HUES48 (cell line): ENCODE data around the gene FKBP8.

Experiments used
- H3K27ac ChIP-seq: one replicate; pipeline ENCODE4 v1.7.0; 2013; ENCODE audit warnings: low read depth, low read length, inconsistent platforms
- H3K27me3 ChIP-seq: 2 replicates; pipeline ENCODE4 v1.6.1; 2013; ENCODE audit warnings: mild to moderate bottlenecking, low read length; ENCODE audit not compliant: control insufficient read depth, insufficient read depth
- H3K36me3 ChIP-seq: 2 replicates; pipeline ENCODE4 v1.6.1; 2013; ENCODE audit warnings: low read length; ENCODE audit not compliant: control insufficient read depth, insufficient read depth
- H3K4me1 ChIP-seq: 2 replicates; pipeline ENCODE4 v1.6.1; 2013; ENCODE audit warnings: mild to moderate bottlenecking, low read length; ENCODE audit not compliant: control insufficient read depth, insufficient read depth
- H3K4me3 ChIP-seq: 2 replicates; pipeline ENCODE4 v1.5.1; 2013; ENCODE audit warnings: mild to moderate bottlenecking, low read depth, low read length
- H3K9ac ChIP-seq: 2 replicates; pipeline ENCODE4 v1.6.1; 2013; ENCODE audit warnings: mild to moderate bottlenecking, low read depth, low read length, moderate library complexity
- H3K9me3 ChIP-seq: 2 replicates; pipeline ENCODE4 v1.6.1; 2013; ENCODE audit warnings: low read length; ENCODE audit not compliant: control insufficient read depth, insufficient read depth

The FKBP8 gene

GRCh38 chr19:18506101-18506930, 37.1 kb downstream of the FKBP8 start:
- Histone ChIP-seq H3K4me3 (no peak overlapping the region), H3K4me1 (no peaks in the 10 kb centered on the region), H3K27me3 (no peaks in the 10 kb centered on the region), H3K9me3 (no peaks in the 10 kb centered on the region), H3K36me3 (no peaks in the 10 kb centered on the region), H3K9ac (no peak overlapping the region), H3K27ac (no peak overlapping the region)

- no peak overlapping the region for H3K9ac ChIP-seq
- no peak overlapping the region for H3K4me3 ChIP-seq
- H3K9me3 ChIP-seq, result no peaks in the 10 kb centered on the region
- H3K36me3 ChIP-seq, result no peaks in the 10 kb centered on the region
- no peaks in the 10 kb centered on the region for H3K4me1 ChIP-seq
- no peak overlapping the region for H3K27ac ChIP-seq
- no peaks in the 10 kb centered on the region for H3K27me3 ChIP-seq
These were observed 38.3 kb downstream of the FKBP8 start for GRCh38 chr19:18504886-18505610.

GRCh38 chr19:18503971-18504885, 39.1 kb downstream of the FKBP8 start:
- no peaks in the 10 kb centered on the region for H3K9me3 ChIP-seq
- no peak overlapping the region; the same call in 1 of the 2 replicates for H3K9ac ChIP-seq
- H3K4me3 ChIP-seq, result no peak overlapping the region
- no peaks in the 10 kb centered on the region for H3K27me3 ChIP-seq
- H3K36me3 ChIP-seq, result no peaks in the 10 kb centered on the region
- H3K27ac ChIP-seq, result no peak overlapping the region
- H3K4me1 ChIP-seq, result no peaks in the 10 kb centered on the region

- Histone ChIP-seq H3K4me1 (no peaks in the 10 kb centered on the region), H3K27ac (no peak overlapping the region), H3K4me3 (no peak overlapping the region), H3K36me3 (no peaks in the 10 kb centered on the region), H3K9ac (no peak overlapping the region), H3K27me3 (no peaks in the 10 kb centered on the region), H3K9me3 (no peaks in the 10 kb centered on the region)
These were observed 39.9 kb downstream of the FKBP8 start for GRCh38 chr19:18503337-18503970.

GRCh38 chr19:18502638-18503294, 40.6 kb downstream of the FKBP8 start:
- no peak overlapping the region for H3K4me3 ChIP-seq
- H3K9ac ChIP-seq, result no peak overlapping the region
- H3K27me3 ChIP-seq, result no peaks in the 10 kb centered on the region
- no peaks in the 10 kb centered on the region for H3K4me1 ChIP-seq
- no peak overlapping the region for H3K27ac ChIP-seq
- no peaks in the 10 kb centered on the region for H3K9me3 ChIP-seq
- no peaks in the 10 kb centered on the region for H3K36me3 ChIP-seq

GRCh38 chr19:18502246-18502637, 41.1 kb downstream of the FKBP8 start:
- Histone ChIP-seq H3K27me3 (no peaks in the 10 kb centered on the region), H3K9ac (no peak overlapping the region), H3K4me3 (no peak overlapping the region), H3K36me3 (no peaks in the 10 kb centered on the region), H3K9me3 (no peaks in the 10 kb centered on the region), H3K27ac (no peak overlapping the region), H3K4me1 (no peaks in the 10 kb centered on the region)

GRCh38 chr19:18501832-18502231, 41.5 kb downstream of the FKBP8 start:
- no peaks in the 10 kb centered on the region for H3K9me3 ChIP-seq
- H3K9ac ChIP-seq, result no peak overlapping the region
- H3K27me3 ChIP-seq, result no peaks in the 10 kb centered on the region
- no peaks in the 10 kb centered on the region for H3K36me3 ChIP-seq
- no peak overlapping the region for H3K27ac ChIP-seq
- no peak overlapping the region for H3K4me3 ChIP-seq
- no peaks in the 10 kb centered on the region for H3K4me1 ChIP-seq

- Histone ChIP-seq H3K9ac (no peak overlapping the region), H3K27ac (no peak overlapping the region), H3K4me1 (no peaks in the 10 kb centered on the region), H3K36me3 (no peaks in the 10 kb centered on the region), H3K9me3 (no peaks in the 10 kb centered on the region), H3K27me3 (no peaks in the 10 kb centered on the region), H3K4me3 (no peak overlapping the region)
These were observed 42.0 kb downstream of the FKBP8 start for GRCh38 chr19:18501351-18501750.

- H3K9ac ChIP-seq, result no peak overlapping the region
- H3K4me1 ChIP-seq, result no peaks in the 10 kb centered on the region
These were observed 42.6 kb downstream of the FKBP8 start for GRCh38 chr19:18500799-18501198.

GRCh38 chr19:18500376-18500775, 43.0 kb downstream of the FKBP8 start:
- H3K9me3 ChIP-seq, result no peaks in the 10 kb centered on the region
- H3K27me3 ChIP-seq, result no peaks in the 10 kb centered on the region
- no peak overlapping the region for H3K27ac ChIP-seq
- H3K9ac ChIP-seq, result no peak overlapping the region
- no peaks in the 10 kb centered on the region for H3K36me3 ChIP-seq
- no peak overlapping the region for H3K4me3 ChIP-seq
- H3K4me1 ChIP-seq, result no peaks in the 10 kb centered on the region

More at GRCh38 chr19:18500799-18501198, 42.6 kb downstream of the FKBP8 start:
- Histone ChIP-seq H3K9me3 (no peaks in the 10 kb centered on the region), H3K36me3 (no peaks in the 10 kb centered on the region), H3K27ac (no peak overlapping the region), H3K4me3 (no peak overlapping the region), H3K27me3 (no peaks in the 10 kb centered on the region)
